CD4-positive, alpha-beta T cell treated with Interleukin-1 beta for 1 hour (primary cell): Measurements from ENCODE around the gene APOE.

Experiments used
- DNase-seq, 2 donors: peaks; one replicate each; pipeline ENCODE4 v3.0.0-alpha.2; 2020 to 2022

APOE gene

GRCh38 chr19:44954649-44955504, 49.3 kb downstream of the APOE start, which contains the start of gene CLPTM1:
Gene CLPTM1, plus strand, starts transcription at chr19:44955380. Its CDS starts 16 bp downstream, at chr19:44955396.
- DNase-seq: peak; percentile 96

DNA sequence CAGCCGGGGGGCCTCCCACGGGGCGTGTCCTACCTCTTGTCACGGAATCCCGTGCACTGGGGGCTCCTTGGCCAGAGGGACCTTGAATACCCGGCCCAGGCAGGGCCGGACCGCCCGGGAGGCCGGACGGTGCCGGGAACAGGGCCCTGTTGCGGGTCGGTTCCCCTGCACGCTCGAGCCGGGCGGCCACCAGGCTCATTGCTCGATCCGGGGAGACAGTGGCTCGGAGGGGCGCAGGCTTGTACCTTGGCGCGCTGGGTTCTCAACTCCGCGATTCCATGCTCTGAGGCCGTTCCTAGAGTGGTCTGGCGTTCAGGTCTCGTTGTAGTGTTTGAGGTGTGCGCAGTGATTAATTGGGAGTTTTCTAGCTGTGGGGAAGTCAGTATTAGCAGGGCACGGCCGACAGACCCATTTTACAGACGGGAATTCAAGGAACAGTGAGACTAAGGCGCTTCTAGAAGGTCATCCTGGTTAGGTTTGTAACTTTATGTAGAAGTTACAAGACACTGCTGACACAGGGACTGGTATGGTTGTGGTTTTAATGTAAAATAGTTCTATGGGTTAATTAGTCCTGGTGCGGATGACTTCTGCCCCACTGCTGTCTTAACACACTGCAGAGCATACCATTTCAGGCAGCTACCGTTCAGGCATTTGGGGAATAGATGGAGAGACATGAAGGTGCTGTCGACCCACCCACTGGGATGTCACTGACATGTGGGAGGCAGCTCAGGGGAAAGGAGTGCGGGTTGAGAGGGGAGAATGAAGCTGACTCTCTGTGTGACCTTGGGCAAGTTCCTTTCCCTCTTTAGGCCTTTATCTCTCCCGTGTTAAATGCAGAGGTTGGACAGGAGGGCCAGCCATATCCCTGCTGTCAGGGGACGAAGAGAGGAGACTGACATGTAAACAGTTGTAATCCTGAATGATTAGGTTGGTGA, 50.2 kb downstream of the APOE start:
- no peak for DNase-seq

- DNase-seq: no peak
Observed at GRCh38 chr19:44957526-44957925, 51.9 kb downstream of the APOE start.

DNA sequence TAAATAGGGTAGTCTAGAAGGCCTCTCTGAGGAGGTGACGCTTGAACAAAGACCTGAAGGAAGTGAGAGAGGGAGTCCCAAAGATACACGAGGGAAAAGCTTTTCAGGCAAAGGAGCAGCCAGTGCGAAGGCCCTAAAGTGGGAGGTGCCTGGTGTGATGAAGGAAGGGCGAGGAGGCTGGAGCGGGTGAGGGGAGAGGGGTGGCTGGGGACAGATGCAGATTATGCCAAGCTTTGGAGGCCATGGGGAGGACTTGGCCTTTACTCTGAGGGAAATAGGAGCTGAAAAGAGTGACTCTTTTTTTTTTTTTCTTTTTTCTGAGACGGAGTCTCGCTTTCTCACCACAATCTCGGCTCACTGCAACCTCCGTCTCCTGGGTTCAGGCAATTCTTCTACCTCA, 52.5 kb downstream of the APOE start:
- DNase-seq: no peak
